GM19324 (cell line): ENCODE data around the gene HIPK3.
A peak's percentile ranks its signal among the peaks of the same experiment; 100 is the strongest.
"Not testable (repeated sequence)": the region's sequence is repeated elsewhere in the genome, so short reads cannot be mapped to it uniquely, and the experiment has no call there.

Experiments
- ATAC-seq: cut with Tn5 transposase; IDR thresholded peaks from one replicate; pipeline ENCODE4 v1.9.1; 2021; ENCODE audit warnings: mild to moderate bottlenecking, moderate library complexity; ENCODE audit not compliant: unreplicated experiment, low FRiP score

HIPK3 gene

DNA sequence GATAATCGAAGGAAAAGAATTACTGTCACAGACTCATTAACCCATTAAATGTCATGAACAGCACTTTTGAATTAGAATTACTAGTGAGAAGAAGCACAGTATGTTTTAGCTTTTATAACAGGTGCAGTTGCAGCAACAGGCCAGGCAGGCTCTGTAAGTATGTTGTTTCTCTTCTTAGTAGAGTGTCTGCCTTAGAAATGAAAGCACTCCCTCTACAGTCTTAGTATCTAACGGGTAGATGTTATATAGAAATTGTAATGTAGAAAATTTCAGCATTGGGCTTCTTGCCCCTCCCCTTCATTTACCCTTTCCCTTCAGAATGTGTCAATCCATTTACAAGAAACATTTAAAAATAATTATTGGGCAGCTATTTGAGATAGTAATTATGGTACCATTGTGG is 87.4 kb downstream of the HIPK3 start:
- ATAC-seq = no peak

DNA sequence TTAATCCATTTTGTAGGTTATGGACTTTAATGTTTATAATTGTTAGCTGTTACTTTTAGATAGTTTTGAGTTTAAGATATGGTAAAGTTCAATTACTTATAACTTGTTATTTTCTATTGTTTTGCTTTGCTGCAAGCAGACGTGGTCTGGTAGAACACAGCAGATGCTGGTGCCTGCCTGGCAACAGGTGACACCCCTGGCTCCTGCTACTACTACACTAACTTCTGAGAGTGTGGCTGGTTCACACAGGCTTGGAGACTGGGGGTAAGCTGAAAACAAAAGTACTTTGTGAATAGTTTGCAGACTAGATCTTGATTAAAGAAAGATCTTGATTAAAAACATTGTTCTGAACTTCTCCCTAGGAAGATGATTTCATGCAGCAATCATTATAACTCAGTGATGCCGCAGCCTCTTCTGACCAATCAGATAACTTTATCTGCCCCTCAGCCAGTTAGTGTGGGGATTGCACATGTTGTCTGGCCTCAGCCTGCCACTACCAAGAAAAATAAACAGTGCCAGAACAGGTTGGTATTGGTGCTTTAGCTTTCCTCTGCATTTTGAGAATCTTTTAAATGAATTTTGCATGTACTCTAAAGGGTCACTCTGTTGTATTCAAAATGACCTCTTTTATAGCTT is 90.4 kb downstream of the HIPK3 start:
- no peak for ATAC-seq

DNA sequence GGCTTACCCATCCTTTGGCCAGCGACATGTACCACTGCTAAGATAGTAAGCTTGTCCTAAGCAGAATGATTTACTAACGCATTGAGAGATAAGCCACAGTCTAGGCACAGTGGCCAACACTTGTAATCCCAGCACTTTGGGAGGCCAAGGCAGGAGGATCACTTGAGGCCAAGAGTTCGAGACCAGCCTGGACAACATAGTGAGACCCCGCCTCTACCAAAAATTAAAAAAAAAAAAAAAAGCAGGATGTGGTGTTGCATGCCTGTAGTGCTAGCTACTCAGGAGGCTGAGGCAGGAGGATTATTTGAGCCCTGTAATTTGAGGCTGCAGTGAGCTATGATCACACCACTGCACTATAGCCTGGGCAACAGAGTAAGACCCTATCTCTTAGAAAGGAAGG is 93.1 kb downstream of the HIPK3 start:
- no peak for ATAC-seq

DNA sequence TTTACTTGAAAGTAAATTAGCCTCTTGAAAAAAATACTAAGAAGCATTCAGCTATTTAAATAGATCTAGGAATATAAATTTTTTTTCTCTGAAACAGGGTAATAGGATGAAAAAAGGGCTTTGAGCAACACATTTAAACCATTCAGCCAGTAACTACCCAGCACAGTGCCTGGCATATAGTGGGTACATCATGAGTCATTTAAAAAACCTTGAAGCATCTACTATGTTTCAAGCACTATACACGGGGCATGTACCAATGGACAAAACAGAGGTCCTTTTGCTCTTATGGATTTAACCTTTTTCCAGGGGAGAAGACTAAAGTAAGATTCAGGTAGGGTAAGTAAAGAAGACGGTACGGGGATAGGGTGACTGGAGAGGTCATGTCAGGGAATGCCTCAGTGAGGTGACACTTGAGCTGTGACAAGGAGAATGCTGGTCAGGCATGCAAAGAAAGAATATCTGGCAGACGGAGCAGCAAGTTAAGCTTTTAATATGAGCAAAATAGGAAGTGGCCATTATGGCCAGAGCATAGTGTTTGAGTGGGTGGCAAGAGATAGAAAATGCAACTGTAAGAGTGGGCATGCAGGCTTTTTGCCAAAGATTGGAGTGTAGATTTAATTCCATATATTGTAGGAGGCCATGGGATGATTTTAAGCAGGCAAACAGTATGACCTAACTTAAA is 101.1 kb downstream of the HIPK3 start:
- ATAC-seq = no peak

DNA sequence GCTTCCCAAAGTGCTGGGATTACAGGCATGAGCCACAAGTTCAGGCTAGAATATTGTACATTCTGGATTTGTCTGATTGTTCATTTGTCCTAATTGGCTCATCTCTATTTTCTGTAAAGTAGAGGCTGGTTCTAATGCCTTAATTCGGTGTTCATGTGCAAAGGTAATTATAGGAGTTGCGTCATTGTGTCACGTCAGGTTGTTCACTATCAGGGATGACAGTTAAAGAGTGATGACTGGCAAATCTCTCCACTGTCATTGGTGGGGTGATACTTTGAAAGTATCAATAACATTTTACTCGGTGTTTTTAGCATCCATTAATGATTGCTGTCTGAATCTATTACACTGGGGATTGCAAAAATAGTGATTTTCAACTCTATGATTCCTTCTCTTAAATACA is 103.5 kb downstream of the HIPK3 start:
- no peak for ATAC-seq

DNA sequence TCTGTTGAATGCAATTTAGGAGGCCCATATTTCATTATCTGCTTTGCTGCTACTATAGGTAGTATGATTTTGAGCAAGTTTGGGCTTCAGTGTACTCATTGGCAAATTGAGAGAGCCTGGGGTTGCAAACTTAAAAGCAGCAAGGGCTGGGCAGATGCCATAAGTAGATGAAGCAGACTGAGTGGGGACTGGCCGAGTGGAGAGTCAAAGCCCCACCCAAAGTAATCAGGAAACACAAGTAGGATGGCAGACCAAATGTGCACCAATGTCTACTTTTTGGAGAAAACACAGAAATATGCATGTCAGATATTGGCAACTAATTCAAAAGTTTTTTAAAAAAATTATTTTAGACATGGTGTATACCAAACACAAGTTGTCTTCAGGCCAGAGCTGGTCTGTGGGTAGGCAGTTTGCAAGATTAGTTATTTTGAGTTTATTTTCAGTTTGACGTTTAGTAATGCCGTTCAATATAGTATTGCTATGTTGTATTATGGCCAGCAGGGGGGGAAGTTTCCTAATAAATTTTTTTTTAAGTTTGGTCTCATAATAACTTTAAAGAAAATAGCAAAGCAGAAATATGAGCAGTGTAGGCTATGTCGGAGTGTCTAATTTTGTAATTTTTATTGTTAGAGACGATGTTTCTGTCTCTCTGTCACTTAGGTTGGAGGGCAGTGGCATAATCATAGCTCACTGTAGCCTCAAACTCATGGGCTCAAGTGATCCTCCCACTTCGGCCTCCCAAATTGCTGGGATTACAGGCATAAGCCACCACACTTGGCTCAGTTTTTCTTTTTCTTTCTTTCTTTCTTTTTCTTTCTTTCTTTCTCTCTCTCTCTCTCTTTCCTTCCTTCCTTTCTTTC is 105.1 kb downstream of the HIPK3 start:
- ATAC-seq = no peak

DNA sequence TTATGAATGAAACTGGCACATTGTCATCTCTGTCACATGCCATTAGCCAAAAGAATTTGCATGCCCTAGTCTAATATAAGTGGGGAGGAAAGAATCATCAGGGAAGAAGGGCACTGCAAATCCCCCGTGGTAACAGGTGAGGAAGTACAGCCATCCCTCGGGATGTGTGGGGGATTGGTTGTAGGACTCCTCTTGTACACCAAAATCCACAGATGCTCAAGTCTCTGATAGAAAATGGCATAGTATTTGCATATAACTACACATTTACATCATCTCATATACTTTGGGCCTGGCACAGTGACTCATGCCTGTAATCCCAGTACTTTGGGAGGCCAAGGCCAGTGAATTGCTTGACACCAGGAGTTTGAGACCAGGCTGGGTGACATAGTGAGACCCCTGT is 109.7 kb downstream of the HIPK3 start:
- ATAC-seq = no peak

DNA sequence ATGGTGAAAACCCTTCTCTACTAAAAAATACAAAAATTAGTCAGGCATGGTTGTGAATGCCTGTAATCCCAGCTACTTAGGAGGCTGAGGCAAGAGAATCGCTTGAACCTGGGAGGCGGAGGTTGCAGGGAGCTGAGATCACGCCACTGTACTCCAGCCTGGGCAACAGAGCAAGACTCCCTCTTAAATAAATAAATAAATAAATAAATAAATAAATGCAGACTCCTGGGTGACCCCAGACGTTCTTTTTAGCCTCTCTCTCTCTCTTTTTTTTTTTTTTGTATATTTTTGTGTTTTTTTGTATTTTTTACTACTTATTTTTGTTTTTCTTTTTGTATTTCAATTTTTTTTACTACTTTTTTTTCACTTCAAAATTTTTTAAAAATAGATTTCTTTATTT is 111.3 kb downstream of the HIPK3 start:
- ATAC-seq = not testable (repeated sequence)

DNA sequence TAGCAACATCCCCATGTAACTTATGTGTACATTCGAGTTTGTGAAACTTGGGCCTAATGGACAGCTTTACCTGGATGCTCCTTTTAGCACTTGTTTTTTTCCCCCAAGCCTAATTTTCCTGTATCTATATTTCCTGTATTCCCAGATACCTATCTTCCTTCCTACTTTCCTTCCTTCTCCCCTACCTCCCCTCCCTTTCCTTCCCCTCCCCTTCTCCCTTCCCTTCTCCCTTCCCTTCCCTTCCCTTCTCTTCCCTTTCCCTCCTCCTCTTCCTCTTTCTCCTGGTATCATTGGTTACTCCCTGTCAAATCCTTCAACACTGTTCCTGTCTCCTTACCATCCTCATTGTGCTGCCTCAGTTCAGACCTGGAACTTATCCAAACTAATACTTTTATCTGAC is 111.8 kb downstream of the HIPK3 start:
- no peak for ATAC-seq

DNA sequence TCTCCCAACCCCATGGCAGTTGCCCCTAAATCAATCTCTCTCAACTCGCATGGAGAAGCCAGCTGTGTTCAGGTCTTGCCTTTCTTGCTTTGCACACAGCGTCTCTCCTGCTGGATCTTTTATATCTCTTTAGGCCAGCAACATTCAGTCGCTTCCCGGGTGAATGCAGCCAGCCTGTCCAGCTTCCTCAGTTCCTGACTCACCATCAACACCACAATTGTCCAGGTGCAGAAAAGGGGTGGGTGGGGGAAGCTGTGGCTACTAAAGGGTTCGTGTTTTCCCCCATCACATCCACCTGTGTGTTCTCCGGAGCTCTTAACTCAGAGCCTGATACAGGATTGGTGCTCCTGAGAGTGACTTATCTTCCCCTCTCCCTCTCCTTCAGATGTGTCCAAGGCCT is 116.5 kb downstream of the HIPK3 start:
- no peak for ATAC-seq

DNA sequence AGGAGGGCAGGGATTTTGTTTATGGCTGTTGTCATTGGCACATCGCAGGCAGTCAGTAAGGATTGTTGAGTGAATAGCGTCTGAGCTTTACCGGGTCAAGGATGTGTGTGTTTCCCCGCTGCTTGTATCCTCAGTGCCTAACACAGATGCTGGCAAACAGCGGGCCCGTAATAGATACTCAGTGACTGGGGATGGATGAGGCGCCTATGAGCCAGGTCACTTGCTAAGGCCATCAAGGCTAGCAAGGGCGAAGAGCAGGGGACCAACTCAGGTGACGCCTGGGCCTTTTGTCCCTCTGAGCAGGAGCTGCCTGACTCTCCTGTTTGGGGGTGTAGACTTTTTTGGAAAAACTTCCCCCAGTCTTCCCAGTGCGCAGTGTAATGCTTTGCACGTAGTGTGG is 118.1 kb downstream of the HIPK3 start:
- ATAC-seq = no peak

DNA sequence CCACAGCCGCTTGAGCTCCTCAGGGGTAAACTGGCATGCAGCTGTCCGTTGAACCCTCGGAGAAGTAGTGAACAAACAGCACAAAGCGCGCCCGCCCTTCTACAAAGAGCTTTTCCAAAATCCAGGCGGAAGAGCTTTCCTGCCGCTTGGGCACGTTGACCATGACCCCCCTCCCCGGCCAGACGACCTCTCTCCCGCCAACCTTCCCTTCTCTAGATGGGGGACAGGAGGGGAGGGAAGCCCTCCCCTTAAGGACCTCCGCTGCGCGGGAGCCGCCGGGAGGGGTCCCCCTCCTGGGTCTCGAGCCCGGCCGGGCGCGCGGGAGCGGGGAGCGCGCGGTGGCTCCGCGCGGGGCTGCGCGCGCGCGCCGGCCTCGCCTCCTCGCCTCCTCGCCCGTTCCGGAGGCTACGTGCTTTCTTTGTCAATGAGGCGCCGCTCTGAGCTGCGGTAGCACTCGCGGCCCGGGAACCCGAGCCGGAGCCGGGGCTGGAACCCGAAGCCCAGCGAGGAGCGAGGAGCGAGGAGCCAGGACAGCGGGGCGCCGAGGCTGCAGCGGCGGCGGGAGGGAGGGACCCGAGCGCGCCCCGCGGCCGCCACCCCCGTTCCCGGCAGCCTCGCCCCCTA is 118.6 kb downstream of the HIPK3 start, which contains the start of gene KIAA1549L:
KIAA1549L (plus strand) TSS at position 421 of the 624 bp plus-strand sequence.
- no peak for ATAC-seq

DNA sequence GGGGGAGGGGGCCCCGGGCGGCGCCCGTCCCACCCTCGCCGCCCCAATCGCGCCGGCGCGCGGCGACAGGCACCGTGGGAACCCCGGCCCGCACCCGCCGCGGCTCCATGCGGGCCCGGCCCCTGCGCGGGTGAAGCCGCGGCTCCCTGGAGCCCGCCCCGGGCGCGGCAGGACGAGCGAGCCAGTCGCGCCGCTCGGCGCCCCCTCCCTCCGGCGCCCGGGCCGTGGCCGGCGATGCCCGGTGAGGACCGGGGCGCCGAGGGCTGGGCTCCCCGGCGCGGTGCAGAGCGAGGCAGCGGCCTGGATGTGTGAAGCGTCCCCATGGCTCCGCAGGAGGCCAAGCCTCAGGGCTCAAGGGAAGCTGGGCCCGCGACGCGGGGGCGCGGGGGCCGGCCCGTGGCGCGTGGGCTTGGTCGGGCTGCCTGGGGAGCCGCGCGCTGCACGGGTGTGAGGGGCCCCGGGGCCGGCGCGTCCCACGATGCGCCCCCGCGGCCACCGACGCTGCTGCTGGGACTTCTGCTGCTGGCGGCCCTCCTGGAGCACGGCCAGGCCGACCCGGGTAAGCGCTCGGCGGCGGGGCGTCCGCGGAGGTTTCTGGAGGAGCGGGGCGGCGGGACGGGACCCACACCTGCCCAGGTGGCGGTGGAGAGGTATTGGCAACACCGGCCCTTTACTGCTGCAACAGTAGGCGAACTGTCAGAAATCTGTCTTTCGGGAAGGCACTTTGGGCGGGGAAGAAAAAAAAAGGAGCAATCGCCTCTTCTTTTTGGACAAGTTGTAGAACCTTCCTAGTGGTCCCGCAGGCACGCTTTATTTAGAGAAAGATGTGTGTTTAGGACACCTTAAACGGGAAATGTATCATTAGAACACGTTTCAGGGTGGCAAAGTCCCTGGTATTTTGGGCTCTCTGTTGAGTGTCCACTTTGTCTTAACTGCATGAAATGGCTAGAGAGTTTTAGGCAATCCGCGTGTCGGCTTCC is 119.4 kb downstream of the HIPK3 start:
- no peak for ATAC-seq

DNA sequence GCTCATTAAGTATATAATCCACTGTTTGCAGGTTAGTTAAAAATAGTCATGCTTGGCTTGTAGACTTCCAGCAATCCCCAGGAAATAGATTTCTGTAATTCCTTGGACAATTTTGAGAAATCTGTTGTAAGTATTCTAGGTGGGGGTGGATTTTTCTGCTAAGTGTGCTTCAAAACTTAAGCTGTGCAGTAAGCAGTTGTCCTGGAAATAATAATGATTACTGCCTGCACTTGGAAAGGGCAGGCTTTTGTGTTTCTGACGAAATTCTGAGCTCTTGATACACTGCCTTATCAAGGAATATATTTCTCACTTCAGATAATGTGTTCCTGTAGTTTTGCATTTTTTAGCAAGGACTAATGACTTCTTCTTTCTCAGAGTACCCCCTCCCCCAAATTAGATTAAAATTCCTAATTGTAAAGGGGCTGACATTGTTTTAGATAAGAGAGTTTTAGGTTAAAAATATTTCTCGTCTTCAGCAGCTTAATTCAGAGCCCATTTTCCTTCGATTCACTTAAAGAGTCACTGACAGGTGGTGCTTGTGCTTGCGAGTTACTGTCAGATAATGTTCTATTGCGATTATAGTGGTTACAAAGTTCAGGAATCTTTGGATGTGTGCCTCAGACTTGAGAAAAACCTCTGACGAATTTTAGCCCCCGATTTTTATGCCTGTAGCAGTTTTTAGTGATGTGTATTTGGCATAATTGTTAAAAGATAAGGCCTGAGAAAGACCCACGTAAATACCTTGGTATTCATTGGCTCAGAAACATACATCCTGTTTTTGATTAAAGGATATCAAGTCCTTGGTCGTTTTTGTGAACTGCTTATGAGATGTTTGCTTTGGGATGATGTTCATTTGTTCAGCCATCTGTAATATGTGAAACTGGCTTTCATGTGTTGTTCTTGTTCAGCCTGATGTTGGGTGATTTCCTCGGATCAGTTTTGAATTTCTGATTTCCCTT is 120.5 kb downstream of the HIPK3 start:
- no peak for ATAC-seq

DNA sequence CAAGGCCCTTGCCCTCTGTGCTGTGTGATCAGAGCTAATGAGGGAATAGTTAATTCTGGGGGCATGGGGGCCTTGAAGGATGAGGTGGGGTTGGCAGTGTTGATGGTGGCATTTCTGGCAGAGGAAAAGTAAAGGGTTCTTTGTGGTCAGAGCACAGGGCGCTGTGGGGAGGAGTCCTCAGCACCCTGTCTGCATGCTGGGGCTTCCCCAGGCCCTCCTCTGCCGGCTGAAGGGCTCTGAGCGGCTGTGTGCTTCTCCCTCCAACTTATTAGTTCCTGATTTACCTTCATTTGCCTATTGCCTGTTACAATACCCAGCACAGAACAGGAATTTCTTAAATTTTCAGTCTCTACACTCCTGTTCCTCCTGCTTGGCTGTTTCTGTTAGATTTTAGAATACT is 122.8 kb downstream of the HIPK3 start:
- ATAC-seq = peak; percentile 66

DNA sequence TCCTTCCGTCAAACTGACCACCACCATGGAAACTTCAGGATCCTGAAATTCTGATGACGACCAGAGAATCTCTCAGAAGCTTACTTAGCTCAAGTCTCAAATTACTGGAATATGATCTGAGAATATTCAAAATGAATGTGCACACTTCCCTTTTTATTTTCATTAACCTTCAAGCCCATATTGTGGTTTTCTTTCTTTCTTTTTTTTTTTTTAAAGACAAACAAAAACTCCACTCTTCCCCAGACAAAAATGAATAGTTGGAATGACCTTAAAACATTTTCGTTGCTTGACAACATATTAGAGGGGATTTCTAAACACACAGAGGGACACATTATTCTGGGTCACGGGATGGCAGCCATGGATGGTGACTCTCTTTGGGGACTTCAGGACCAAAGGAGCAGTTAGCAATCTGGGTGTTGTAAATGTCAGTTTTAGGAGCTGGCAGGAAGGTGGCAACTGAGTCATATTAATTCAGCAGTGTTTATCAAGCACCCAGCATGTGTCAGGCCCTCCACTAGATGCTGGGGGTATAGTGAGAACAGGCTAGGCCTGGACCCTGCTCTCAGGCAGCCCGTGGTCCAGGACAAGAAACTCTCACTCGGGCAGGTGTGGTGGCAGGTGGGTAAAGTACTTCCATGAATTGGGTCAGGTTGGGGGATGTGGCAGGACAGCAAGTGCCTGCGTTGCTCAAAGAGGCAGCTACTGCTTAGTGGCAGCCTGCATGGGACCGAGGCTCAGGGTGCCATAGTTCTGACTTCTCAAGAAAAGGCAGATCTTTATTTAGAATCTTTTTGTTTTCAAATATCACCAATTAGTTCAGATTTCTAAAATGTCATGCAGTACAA is 126.1 kb downstream of the HIPK3 start:
- ATAC-seq = no peak

DNA sequence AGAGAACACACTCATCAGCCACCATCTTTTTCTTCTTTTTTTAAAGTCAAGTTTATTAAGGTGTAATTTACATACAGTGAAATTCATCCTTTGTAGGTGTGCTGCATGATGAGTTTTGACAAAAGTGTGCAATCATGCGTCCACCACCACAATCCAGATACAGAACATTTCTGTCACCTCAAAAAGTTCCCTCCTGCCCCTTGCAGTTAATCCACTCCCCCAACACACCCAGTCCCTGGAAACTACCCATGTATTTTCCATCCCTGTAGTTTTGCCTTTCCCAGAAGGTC is 126.7 kb downstream of the HIPK3 start:
- no peak for ATAC-seq

DNA sequence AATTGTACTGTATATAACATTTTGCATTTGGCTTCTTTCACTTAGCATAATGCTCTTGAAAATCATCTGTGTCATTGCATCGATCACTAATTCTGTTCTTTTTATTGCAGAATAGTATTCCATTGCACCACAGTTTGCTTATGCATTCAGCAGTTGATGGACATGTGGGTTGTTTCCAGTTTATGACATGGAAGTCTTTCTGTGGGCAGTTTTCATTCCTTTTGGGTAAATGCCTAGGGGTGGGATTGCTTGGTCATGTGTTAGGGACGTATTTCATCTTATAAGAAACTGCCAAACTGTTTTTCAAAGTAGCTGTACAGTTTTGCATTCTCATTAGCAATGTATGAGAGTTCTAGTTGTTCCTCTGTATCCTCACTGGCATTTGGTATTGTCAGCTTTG is 127.0 kb downstream of the HIPK3 start:
- ATAC-seq = no peak
